Kasumi-1 (cell line): ENCODE results near the gene RHOH.

ENCODE experiments used
- DNase-seq, 2 experiments: peaks; one replicate each; lab custom pipeline; 2025; lab: John Stamatoyannopoulos, UW

The RHOH gene

DNA sequence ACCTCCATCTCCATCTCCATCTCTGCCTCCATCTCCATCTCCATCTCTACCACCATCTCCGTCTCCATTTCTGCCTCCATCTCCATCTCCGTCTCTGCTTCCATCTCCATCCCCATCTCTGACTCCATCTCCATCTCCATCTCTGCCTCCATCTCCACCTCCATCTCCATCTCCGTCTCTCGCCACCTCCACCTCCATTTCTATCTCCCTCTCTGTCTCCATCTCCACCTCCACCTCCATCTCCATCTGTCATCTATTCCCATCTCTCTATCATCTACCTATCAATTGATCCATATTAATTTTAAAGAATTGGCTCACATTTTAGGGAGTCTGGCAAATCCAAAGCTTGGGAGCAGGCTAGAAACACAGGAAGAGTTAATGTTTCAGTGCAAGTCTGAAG lies 98.7 kb downstream of the RHOH start:
- no peak for DNase-seq
